Stimulated activated CD8-positive, alpha-beta memory T cell treated with anti-CD3 and anti-CD28 coated beads, Interleukin-12 subunit alpha, Interleukin-12 subunit beta, amount 100 ng/mL, for 1 hour (primary cell): ENCODE data around the gene METTL8.
"Not testable (repeated sequence)": the region's sequence is repeated elsewhere in the genome, so short reads cannot be mapped to it uniquely, and the experiment has no call there.

Experiments used
- DNase-seq: peaks from one replicate; pipeline ENCODE4 v3.0.0-alpha.2; 2020; ENCODE audit warnings: low read depth

Gene METTL8

DNA sequence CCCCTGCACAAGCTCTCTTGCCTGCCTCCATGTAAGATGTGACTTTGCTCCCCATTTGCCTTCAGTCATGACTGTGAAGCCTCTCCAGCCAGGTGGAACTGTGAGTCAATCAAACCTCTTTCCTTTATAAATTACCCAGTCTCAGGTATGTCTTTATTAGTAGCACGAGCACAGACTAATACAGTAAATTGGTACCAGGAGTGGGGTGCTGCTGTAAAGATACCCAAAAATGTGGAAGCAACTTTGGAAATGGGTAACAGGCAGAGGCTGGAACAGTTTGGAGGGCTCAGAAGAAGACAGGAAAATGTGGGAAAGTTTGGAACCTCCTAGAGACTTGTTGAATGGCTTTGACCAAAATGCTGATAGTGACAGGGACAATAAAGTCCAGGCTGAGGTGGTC, 122.2 kb downstream of the METTL8 start:
- DNase-seq, result not testable (repeated sequence)

DNA sequence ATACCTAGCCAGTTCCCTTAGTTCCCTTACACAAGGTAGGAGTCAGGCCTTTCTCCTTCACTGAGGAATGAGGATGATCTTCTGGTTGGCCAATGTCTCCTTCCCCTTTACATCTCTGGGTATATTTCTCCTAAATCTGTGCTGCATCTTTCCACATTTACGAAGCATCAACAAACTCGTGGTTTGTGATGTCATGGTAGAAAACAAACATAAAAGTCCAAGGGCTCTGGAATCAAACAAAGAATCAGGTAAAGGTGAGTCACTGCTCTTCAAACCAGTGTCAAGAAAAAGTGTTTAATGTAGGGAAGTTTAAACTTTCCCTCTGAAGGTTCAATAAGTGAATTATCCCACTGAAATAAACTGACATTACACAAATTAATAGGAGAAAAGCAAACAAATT, 122.9 kb downstream of the METTL8 start:
- no peak for DNase-seq

DNA sequence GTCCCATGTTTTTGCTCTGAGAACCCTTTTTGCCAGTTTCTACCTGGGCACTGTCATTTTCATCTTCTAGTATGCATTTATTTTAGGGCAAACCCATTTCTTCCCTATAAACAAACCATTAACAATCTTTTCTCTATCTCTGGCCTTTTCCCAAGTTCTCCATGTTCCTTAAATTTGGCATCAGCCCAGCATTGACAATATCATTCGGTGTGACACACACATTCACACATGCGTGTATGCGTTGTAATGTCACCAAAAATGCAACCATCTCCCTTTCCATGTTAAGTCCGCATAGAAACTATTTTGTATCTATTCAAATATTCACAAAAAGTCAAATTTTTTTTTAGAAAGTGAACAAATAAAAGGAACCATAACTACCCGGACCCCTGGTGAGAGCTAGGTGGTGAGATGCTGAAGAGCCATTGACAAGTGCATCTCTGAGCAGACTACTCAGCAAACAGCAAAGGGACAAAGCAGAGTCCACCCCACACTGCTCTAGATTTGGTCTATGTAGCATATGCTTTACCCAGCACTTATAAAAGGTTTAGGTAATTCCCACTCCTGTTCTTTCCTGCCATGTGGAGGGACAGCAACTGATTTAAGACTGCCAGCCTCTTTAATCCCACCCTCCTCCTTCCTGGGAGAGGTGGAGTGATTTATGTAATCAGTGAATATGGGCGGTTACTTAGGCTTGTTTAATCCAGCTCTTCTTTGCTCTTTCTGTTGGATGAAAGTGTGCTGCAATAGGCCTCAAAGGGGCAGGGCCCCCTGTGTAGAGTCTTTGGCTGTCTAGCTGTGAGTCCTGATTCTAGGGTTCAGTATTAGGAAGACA, 124.1 kb downstream of the METTL8 start:
- DNase-seq, result no peak

GRCh38 chr2:171308280-171309054, 125.3 kb downstream of the METTL8 start:
- no peak for DNase-seq

DNA sequence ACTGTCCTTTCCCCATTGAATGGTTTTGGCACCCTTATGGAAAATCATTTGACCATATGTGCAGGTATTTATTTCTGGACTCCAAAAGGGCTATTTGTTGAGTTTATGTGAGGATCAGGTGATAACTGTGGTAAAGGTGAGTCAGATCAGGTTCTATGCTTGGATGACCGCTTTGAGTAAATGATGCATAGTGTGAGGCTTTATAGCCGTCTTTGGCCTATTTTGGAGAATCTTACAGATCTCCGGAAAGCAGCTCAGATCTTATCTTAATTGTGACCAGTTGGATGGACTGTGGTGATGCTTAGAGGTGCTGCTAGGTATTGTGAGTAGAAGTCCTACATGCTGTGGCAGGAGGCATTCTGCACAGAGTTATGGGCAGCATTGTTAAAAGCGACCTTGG, 126.2 kb downstream of the METTL8 start:
- DNase-seq, result no peak

DNA sequence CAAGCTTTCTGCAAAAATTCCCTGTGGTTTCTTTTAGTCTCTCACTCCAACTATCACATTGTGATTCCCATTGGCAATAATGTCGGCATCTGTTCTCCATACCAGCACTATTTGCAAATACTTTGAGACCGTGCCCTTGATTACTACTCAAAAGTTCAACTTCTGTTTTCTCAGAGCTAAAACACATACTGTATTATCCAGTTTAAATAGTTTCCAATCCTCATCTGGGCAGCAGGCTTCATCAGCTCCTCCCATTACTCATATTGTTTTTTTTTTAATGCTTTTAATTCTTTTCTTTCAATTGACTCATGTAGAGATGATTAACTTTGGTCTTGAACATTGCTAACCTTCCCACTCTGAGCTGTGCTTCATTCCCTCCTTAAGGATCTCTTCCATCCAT, 135.8 kb downstream of the METTL8 start:
- DNase-seq, result no peak

- DNase-seq, result no peak
Observed at GRCh38 chr2:171294608-171295007, 139.2 kb downstream of the METTL8 start.

DNA sequence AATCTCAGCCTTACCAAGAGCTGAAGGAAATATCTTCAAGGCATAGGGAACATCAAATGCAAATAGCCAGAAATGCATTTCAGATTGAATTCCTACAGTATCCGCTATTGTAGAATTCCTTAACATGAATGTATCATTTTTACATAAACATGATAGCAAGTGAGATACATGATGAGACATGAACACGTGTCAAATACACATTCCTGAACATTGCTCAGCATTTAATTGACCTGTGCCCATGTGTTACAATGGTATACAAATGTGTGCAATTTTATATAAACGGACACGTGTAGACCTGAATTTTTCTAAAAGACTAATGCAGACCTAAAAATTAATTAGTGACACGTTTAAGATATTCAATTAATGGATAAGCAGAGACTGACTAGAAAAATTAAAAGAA, 140.1 kb downstream of the METTL8 start:
- no peak for DNase-seq

DNA sequence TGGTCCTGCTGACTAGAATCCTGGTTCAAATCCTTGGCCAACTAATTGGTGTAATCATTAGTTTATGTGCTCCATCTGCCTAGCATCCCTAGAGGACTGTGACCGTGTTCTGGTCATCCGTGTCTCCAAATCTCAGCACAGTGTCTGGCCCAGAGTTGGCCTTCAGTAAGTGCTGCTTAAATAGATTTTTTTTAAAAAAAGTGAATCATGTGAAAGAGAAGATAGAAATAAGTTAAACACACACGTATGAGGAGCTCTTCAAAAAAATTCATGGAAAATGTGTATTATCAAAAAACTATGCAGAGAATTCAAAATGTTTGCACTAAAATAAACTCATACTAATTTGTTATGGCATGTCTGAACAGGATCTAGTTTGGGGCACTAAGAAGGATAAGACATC, 143.8 kb downstream of the METTL8 start:
- DNase-seq, result no peak

DNA sequence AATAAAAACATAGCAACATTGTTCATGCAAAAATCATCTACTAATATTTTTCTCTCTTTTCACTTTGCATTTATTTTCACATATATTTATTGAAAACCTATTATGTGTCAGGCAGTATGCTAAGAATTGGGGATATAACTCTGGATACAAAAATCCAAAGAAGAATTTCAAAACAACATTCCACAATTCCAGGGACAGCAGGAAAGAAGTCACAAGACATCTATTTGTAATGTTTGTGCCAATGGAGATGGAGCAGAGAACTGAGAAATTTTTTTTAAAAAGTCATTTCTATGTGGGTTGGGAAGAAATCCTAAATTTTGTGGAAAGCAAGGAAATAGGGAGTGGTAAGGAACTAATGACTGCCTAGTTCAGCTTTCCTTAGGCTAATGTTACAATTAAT, 144.5 kb downstream of the METTL8 start:
- DNase-seq, result no peak

DNA sequence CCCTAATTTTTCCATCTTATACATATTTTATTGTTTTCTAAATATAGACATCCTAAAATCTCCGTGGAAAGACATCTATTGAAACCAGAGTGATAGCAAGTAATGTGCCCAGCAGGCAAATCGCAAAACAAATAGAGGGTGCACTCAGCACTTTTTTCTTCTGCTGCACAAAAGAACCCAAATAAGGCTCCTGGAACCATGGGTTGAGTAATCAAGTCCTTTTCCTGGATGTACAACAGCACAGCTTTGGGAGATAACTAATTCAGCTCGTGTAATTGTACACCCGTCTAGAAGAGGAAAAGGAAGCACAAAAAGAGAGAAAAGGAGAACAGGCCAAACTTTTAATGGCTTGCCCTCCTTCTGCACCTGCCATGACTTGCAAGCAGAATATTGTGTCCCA, 146.2 kb downstream of the METTL8 start:
- no peak for DNase-seq

DNA sequence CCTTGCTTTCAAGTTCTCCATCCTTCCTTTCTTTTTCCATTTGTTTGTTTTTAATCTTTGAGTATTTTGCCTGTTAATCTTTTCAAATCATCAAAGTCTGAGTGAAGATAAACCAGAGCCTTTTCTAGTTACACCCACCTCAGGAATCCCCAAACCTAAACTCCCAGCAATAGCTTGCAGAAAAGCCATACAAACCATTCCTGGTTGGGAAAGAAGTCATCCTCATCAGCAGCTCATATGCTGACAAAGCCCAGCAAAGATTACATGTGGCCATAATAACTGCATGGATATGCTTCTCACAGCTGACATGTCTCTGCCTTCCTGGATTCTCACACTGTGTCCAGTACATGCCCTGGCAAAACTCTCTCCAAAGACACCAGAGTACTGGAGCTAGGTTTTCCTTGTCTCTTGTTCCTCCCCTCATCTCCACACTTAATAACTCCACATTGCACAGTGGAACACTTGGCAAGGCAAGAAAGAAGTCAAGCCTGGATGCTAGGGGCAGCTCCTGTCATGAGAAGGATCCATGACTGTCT, 146.7 kb downstream of the METTL8 start:
- DNase-seq, result no peak

DNA sequence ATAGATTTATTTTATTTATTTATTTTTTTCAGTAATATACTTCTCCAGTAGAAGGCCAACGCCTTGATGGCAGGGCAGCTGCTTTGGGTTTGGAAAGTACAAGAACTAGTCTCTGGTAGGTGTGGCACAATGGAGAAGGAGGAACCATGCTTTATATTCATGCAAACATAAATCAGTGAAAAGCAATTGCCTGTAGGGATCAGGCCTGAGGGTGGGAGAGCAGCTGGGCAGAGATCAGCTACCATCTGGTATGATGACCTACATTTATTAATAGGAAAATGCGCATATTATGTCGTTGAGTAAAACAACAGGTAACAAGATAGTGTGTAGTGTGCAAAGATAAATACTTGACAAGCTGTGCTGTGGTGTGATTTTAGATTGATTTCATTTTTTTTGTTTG, 152.7 kb downstream of the METTL8 start:
- no peak for DNase-seq

DNA sequence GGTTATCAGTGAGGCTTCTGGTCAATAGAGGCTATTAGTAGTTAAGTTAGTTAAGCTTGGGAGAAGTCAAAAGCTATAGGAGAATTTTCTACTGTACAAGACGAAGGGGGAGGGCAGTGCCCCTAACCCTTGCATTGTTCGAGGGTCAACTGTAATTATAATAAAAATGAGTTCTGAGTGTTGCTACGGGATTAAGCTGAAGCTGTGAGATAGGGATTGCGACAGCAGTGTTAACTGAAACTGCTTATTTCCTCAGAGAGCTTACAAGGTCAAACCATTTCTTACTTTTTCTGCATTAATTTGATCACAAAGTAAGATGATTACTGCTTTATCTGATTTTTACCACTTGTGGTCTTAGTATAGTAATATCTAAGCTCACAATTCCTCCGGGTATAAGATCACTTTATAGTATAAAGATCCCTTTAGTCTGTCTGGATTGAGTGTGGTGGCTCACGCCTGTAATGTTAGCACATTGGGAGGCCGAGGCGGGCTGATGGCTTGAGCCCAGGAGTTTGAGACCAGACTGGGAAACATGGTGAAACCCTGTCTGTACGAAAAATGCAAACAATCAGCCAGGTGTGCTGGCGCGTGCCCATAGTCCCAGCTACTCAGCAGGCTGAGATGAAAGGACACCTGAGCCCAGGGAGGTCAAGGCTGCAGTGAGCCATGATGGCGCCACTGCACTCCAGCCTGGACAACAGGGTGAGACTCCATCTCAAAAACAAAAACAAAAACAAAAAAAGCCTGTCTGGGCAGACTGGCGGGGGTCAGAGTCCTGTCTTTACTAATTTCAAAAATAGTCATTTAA, 153.6 kb downstream of the METTL8 start:
- DNase-seq, result no peak

GRCh38 chr2:171274757-171275156, 159.0 kb downstream of the METTL8 start:
- DNase-seq, result no peak

DNA sequence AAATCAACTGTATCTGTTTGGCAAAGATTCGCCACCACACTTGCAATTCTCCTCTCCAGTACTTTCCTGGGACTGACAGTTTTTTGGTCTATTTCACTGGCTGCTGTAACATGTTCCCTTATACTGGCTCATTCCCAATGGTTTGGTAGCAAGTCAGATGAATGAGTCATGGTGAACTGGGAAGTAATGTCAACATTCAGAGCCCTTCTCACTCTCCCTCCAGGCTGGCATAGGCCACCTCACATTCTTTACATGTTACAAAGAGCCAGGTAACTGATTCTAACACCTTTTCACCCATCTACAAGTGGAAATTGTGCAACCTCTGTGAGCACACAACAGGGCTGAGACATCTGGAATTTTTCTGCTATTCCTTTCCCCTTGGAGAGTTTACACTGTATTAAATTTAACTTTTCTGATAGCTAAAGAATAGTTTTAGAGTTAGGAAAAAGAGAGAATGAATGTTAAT, 161.8 kb downstream of the METTL8 start:
- no peak for DNase-seq

DNA sequence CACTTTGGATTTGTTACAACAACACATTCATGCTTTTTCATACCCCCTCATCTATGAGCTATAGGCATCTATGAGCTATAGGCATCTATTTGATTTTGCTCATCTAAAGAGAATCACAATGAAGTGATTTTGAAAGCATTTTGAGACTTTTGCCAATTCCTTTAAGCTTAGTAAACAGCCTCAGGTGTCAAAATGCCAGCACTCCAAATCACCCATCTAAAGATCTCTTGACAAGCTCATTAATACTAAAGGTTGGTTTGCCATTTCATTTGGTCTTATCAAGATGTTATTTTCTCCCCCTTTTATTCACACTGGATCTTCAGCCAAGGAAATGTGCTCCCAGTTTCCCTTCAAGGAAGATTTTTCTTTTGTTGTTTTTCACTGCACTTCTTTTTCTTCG, 162.4 kb downstream of the METTL8 start:
- DNase-seq, result no peak

- no peak for DNase-seq
Observed at GRCh38 chr2:171267855-171268629, 165.7 kb downstream of the METTL8 start.
